LHCN-M2 (cell line): ENCODE data around the gene CHID1. TPM values are rescaled to one million over a fixed set of nuclear protein-coding genes. Genes with fewer than 3 reads are reported as not detected.

ENCODE experiments used
- DNase-seq: peaks from one replicate; pipeline ENCODE4 v3.0.0-alpha.2; 2012; ENCODE audit warnings: low read depth
- total RNA-seq: library from RNA; depleted of rRNA; stranded (reverse); fragments of >200 nt; gene quantifications from 2 replicates; pipeline ENCODE4 v1.2.3, GENCODE V29; 2014

Gene CHID1
- total RNA-seq, 1 experiment from 2014 or later = 52.2 TPM

DNA sequence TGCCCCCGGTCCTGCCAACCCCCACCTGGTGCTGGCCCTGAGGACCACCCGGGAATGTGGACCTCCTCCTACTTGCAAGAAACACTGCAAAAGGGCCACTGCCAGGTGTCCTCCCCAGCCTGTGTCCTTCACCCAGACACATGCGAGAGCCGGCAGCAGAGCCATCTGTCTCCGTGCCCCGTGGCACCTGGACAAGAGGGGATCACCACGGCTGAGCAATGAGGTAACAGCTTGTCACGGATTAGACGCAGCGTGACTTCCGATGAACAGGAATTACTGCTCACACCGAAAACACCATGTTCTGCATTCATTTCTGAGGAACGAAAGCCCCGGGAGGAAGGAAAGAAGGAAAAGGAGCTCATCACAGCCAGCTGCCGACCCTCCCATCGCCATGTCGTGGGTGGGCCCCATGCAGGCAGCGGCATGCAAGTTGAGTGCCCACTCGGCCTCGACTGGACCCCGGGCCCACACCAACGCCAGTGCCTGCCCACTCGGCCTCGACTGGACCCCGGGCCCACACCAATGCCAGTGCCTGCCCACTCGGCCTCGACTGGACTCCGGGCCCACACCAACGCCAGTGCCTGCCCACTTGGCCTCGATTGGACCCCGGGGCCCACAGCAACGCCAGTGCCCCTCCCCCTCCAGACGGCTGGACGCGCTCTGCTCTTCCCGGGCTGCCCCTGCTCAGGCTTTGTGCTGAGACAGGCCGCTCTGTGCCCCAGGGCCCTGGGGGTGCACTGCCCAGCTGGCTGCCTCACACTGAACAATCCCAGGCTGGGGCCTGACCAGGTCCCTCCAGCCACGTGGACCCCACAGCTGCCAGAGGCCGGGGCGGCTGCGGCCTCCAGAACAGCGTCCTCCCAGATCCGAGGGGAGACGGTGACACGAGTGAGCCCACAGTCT, 22.0 kb downstream of the CHID1 start:
- DNase-seq = no peak

DNA sequence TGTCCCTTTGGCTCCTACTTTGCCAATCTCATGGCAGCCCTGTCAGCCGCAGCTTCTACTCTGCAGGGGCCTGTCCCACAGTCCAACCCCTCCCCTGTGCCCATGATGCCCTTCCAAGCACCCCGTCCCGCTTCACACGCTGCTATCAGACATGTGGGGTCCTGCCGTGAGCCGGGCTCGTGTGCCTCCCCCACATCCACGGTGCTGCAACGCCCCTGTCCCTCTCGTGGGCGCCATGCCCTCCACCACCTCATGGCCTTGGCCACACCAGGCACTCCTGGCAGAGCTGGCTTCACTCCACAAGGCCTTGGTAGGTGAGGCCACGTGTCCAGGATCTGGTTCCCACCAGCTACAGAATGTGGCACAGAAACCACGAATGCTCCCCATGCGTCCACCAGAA, 23.0 kb downstream of the CHID1 start:
- no peak for DNase-seq

GRCh38 chr11:886568-886967, 24.0 kb downstream of the CHID1 start:
- no peak for DNase-seq

GRCh38 chr11:884578-885070, 26.0 kb downstream of the CHID1 start:
- no peak for DNase-seq

DNA sequence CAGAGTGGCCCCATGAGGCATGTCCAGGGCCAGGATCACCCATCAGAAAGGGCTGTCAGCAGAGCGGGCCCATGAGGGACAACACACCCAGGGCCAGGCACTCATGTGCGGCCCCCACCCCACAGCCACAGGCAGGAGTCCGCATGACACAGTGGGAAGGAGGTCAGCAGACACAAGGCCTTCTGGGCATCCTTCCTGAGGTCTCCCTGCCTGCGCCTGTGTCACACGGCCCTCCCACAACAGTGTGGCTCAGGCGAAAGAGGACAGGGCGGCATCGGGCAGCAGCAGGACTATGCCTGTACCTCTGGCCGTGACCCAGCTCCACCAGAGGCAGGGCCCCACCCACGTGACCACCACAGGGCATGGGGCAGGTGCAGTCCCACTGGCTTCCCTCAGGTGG, 27.1 kb downstream of the CHID1 start:
- no peak for DNase-seq

- no peak for DNase-seq
Observed at GRCh38 chr11:882596-882995, 28.0 kb downstream of the CHID1 start.

- no peak for DNase-seq
Observed at GRCh38 chr11:880447-880846, 30.2 kb downstream of the CHID1 start.

- DNase-seq = peak; percentile 34
Observed at GRCh38 chr11:877565-877964, 33.0 kb downstream of the CHID1 start.

- DNase-seq = peak; percentile 16
Observed at GRCh38 chr11:876545-876944, 34.1 kb downstream of the CHID1 start.

- DNase-seq = no peak
Observed at GRCh38 chr11:875769-876301, 34.8 kb downstream of the CHID1 start.

DNA sequence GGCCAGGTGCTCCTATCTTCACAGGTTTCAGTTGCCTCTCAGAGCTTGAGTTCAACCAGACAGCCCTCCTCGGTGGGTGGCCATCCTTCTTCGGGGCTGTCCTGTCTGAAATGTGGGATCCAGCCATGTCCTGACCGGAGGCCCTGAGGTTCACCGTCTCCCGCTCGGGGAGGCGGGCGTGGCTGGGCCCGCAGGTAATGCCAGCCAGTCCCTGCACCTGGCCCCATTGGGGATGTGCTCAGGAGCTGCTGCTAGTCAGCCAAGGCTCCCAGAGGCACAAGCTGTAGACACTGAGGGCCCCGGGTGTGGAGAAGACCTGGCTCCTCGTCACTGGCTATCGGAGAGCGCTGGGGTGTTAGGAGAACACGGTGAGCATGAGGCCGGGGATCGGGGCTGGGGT, 35.4 kb downstream of the CHID1 start:
- no peak for DNase-seq

DNA sequence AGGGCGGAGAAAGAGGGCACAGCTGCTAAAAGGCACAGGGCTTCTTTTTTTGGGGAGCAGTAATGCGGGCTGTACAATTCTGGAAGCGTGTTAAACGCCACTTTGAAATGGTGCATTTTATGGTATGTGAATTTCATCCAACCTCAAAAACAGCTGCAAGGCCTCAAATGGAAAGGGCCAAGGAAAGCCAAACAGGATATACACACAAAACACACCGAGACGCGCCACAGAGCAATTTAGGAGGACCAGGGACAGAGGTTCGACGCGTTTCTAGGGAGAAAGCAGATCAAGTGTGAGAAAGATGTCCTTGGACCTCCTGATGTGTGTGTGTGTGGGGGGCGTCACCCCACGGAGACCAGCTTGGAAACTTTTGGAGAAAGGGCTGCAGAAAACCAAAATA, 36.9 kb downstream of the CHID1 start:
- no peak for DNase-seq

DNA sequence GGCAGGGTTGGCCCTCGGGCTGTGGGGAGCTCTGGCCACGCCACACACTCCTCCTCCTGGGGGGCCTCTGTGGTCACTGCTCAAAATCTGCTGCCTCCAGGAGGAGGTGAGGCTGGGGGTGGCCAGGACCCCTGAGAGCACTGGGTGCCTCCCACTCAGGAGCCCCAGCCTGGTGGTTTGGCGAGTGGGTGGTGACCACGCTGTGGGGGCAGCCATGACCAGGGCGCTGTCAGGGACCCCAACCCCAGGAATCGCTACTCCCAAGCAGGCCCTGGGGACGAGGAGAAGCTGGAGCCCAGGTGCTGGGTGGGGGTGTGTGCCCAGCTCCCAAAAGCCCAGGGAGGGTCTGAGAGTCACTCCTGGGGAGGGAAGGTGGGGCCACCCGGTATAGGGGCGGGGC, 37.8 kb downstream of the CHID1 start:
- no peak for DNase-seq

GRCh38 chr11:871472-871871, 39.1 kb downstream of the CHID1 start:
- DNase-seq = no peak

- DNase-seq = no peak
Observed at GRCh38 chr11:870418-870817, 40.2 kb downstream of the CHID1 start.

- no peak for DNase-seq
Observed at GRCh38 chr11:870127-870413, 40.5 kb downstream of the CHID1 start.

- DNase-seq = no peak
Observed at GRCh38 chr11:869399-870126, 41.0 kb downstream of the CHID1 start.

DNA sequence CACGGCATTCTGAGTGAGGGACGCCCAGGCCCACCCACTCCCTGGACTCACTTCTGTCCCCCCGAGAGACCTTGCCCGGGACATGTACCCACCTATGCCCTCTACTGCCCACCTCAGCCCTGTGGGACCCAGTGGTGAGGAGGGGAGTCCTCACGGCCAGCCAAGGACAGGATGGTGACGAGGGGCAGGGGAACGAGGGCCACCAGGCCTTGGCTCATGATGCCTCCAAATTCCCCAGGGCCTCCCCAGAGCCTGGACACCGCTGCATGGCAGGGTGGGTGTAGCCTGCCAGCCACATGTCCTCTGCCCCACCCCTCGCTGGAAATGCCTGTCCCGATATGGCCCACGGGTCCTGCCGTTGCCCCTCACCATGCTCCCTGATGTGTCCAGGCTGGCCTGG, 41.8 kb downstream of the CHID1 start:
- DNase-seq = no peak

DNA sequence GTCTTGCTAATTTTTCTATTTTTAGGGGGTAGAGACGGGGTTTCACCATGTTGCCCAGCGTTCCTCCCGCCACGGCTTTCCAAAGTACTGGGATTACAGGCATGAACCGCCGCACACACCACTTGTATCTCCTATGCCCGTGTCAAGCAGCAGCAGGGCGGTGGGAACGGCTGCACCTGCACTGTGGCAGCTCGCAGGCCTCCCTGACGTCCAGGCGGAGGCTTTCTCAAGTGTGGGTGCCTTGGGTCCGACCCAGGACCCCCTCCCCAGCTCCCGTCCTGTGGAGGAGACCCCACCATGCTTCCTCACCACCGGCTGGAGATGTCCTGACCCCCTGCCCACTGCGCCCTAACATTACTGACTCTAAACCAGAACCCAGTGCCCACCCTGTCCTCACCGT, 42.2 kb downstream of the CHID1 start:
- DNase-seq = no peak

DNA sequence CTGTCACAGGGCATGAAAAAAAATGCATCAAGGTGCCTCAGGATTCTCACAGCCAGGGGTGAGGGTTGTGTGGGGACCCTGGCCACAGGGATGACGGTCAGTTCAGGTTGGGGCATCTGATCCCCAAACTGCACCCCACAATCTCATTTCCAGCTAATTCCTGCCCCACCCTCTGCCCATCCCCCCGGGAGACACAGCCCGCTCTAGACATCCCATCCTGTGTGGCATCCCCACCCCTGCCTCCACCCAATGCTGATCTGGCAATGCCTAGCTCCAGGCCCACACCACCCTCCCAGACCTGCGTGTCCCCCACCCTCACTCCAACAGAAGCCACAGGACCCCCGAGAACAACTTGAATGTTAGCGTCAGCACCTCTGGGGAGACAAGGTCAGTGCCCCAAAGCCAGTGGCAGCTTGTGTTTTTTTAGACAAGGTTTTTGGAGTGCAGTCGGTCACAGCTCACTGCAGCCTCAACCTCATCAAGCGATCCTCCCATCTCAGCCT, 42.7 kb downstream of the CHID1 start:
- DNase-seq = no peak

DNA sequence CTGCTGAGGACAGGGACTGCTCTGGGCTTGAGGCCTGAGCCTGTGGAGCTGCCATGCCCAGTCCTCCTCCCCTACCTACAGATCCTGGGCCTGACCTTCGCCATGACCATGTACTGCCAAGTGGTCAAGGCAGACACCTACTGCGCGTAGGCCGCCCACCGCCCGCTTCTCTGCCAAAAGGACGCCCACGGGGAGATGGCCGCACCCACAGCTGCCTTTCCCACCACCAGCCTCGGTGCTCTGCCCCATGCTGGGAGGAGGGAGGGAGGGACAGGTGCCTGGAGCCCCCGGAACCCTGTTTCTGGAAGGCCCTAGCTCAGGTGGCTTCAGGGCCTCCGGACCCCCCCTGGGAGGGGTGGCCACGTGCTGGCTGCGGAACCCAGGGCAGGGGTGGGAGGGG, 44.1 kb downstream of the CHID1 start:
- DNase-seq = no peak
